GM19463 (cell line): ENCODE data around the gene BHLHE23.
"Not testable (repeated sequence)": the region's sequence is repeated elsewhere in the genome, so short reads cannot be mapped to it uniquely, and the experiment has no call there.

Source experiments
- ATAC-seq: cut with Tn5 transposase; IDR thresholded peaks from one replicate; pipeline ENCODE4 v1.9.1; 2021; ENCODE audit warnings: mild to moderate bottlenecking, moderate library complexity; ENCODE audit not compliant: unreplicated experiment

Gene BHLHE23

DNA sequence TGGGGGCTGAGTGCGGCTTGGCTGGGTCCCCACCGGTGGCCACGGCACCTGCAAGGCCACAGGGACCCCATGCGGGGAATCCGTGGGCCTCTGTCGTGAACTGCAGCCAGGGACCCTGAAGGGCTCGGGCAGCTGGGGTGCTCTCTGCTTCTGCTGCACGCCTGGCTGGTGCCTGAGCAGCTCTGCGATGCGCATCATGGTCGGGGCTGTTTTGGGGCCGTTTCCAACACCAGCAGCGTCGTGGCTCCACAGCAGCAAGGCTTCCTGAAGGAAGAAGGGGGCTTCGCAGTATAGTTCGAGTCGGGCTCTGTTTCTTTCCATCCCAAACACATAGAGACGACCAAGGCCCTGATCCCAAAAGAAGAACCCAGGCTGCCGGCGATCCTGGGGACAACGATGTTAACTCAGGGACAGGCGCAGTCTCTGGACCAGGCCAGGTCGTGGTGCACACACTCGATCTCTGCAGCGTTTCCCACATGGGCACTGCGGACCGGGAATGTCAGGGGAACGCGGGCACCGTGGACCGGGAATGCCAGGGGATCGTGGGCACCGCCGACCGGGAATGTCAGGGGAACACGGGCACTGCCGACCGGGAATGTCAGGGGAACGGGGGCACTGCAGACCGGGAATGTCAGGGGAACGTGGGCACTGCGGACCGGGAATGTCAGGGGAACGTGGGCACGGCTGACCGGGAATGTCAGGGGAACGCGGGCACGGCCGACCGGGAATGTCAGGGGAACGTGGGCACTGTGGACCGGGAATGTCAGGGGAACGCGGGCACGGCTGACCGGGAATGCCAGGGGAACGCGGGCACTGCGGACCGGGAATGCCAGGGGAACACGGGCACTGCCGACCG, 36.8 kb upstream of the BHLHE23 start:
- no peak for ATAC-seq

DNA sequence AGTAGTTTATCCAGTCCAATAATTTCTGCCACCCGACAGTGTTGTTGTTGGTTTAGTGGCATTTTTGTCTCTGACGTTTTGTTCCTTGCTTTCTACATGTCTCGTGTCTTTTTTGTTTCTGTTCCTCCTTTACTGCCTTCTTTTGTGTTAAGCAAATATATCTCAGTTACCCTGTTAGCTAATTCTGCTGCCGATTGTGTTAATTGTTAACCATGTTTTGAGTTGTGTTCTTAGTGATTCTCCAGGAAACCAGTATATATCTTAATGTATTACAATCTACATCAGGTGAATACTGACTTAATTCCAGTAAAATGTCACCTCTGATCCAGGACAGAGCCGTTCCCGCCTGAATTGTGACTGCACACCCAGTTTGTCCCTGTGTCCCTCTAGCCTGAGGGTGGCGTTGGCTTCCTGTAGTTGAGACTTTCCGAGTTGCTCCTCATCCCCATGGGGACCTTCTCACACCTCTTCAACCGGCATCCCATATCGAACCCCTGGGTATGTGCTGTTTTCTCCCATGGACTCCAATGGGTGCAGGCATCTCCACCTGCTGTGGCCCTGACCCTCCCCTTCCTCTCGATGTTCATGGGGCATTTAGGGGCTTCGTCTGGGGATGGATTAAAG, 35.8 kb upstream of the BHLHE23 start:
- ATAC-seq, result peak; percentile 75

DNA sequence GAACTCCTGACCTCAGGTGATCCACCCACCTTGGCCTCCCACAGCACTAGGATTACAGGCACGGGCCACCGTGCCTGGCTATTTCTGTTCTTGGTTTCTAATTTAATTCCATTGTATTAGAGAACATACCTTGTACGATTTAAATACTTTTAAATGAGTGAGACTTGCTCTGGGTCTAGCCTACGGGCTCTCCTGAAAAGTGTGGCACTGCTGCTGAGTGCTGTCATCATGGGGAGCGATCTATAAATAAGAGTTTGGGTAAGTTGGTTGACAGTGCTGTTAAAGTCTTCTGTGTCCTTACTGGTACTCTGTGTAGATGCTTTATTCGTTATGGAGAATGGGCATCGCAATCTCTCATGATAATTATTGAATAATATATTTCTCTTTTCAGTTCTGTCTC, 35.0 kb upstream of the BHLHE23 start:
- no peak for ATAC-seq

DNA sequence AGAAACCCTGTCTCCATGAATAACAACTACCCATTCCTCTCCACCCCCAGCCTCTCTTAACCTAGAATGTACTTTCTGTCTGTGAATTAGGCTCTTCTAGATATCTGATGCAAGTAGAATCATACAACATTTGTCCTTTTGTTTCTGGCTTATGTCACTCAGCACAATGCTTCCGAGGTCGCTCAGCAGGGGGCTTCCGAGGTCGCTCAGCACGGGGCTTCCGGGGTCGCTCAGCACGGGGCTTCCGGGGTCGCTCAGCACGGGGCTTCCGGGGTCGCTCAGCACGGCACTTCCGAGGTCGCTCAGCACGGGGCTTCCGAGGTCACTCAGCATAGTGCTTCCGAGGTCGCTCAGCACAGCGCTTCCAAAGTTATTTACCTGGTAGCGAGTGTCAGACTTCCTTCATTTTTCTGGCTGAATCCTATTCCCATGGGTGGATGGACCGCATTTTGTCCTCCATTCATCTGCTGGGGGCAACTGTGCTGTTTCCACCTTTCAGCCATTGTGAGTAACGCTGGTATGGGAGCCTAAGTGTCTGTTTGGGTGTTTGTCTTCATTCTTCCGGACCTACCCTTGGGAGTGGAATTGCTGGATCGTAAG, 31.0 kb upstream of the BHLHE23 start:
- no peak for ATAC-seq

- ATAC-seq, result no peak
These were observed 29.5 kb upstream of the BHLHE23 start for GRCh38 chr20:63036291-63036690.

GRCh38 chr20:63035603-63036185, 28.9 kb upstream of the BHLHE23 start:
- no peak for ATAC-seq

DNA sequence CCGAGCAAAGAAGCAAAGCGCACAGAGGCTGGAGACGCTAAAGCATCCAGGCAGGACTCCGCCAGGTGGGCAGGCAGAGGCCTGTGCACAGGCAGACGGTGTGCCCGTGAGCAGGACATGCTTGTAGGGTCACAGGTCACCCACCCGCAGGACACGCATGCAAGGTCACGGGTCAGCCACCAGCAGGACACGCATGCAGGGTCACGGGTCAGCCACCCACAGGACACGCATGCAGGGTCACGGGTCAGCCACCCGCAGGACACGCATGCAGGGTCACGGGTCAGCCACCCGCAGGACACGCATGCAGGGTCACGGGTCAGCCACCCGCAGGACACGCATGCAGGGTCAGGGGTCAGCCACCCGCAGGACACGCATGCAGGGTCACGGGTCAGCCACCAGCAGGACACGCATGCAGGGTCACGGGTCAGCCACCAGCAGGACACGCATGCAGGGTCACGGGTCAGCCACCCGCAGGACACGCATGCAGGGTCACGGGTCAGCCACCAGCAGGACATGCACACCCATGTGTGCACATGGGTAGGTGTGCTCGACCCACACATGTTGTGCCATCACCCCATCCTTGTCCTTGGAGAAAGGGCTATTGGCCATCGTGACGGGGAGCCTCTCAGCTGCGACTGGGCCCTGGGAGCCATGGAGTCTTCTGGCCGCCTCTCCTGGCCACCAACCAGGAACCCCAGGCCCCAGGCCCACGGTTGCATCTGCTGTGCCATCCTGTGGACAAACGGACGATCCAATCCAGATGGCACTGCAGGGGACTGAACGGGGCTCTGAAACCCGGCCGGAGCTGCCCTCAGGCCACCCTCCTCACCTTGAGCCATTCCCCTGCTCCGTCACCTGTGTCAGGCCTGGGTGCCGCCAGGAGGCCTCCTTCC, 28.2 kb upstream of the BHLHE23 start:
- ATAC-seq, result not testable (repeated sequence)

- no peak for ATAC-seq
These were observed 27.3 kb upstream of the BHLHE23 start for GRCh38 chr20:63033794-63034709.

DNA sequence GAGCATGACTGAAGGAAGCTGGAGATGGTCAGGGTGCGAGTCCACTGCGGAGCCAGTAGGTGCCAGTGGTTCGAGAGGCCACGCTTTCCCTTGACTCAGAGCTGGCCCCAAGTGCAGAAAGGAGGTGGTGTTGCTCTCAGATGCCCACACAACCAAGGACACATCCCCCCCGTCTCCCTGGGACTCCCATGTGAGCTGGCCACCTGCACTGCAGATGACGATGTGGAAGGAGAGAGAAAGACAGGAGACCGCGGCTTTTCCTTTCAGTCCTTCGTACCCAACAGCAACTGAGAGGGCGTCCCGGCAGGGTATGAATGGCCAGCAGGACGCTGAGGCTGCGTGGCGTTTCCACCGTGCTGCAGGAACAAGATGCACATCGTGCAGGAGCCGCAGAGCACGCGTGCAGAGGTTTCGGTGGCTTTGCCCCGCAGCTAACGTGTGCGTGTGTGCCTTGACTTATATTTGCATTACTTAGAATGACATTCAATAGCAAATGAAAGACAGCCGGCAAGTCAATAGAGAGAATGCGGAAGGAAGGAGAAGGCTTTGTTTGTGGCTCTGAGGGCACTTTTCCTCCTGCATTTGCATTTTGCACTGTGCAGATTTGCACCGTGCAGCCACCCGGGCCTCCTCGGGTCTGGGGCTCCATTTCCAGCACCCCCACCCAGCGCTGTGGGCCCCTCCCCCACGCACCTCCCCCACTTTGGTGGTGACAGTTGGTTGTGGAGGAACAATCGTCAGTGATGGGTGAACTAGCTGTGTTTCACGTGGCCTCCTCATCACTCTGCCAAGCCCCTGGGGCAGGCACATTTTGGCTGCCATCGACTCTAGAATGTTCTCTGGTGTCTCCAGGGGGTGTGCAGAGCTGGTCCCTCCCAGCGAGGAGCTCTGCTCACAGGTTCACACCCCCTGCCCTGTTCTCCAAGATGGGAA, 26.4 kb upstream of the BHLHE23 start:
- ATAC-seq, result peak; percentile 51

- ATAC-seq, result no peak
These were observed 25.4 kb upstream of the BHLHE23 start for GRCh38 chr20:63032026-63032800.

GRCh38 chr20:63031251-63032014, 24.7 kb upstream of the BHLHE23 start:
- no peak for ATAC-seq

- ATAC-seq, result no peak
These were observed 22.8 kb upstream of the BHLHE23 start for GRCh38 chr20:63029358-63030121.

DNA sequence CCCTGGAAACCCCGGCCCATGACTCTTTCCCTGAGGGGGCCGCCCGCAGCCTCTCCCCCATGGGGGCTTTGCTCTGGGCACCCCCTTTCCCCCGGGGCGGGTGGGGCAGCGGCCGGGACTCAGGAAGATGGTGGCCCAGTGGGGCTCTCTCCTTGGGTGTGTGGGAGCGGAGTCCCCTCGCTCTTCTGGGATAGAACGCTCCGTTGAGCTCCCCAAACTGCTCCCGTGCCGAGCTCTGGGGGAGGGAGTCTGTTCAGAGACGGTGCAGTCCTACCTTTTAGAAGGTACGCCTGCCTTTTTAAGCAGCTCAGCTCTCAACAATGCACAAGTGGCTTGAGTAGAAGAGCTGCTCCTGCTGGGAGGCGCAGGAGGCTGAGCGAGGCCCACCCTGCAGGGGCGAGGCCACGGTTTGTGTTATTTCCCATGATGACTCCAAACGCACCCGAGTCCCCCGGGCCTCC, 21.7 kb upstream of the BHLHE23 start:
- ATAC-seq, result no peak

- no peak for ATAC-seq
These were observed 21.2 kb upstream of the BHLHE23 start for GRCh38 chr20:63027922-63028389.

GRCh38 chr20:63027221-63027921, 20.6 kb upstream of the BHLHE23 start:
- ATAC-seq, result no peak
